ENCODE data around the gene FARSA.

The FARSA gene

GRCh38 chr19:12912571-12912970 is 20.9 kb downstream of the FARSA start:
- no peak for DNase-seq
- Histone ChIP-seq H3K27me3 (ENCODE audit: insufficient read depth, low read depth, severe bottlenecking) (no peaks in the 10 kb centered on the region), H3K36me3 (peaks cover 5% of the 10 kb centered on the region), H3K9me3 (ENCODE audit: severe bottlenecking) (no peaks in the 10 kb centered on the region), H3K4me3 (ENCODE audit: low read depth, low read length) (peak overlapping the region; percentile 40), H3K27ac (peak overlapping the region; percentile 90)
- TF ChIP-seq, protein P1, sequence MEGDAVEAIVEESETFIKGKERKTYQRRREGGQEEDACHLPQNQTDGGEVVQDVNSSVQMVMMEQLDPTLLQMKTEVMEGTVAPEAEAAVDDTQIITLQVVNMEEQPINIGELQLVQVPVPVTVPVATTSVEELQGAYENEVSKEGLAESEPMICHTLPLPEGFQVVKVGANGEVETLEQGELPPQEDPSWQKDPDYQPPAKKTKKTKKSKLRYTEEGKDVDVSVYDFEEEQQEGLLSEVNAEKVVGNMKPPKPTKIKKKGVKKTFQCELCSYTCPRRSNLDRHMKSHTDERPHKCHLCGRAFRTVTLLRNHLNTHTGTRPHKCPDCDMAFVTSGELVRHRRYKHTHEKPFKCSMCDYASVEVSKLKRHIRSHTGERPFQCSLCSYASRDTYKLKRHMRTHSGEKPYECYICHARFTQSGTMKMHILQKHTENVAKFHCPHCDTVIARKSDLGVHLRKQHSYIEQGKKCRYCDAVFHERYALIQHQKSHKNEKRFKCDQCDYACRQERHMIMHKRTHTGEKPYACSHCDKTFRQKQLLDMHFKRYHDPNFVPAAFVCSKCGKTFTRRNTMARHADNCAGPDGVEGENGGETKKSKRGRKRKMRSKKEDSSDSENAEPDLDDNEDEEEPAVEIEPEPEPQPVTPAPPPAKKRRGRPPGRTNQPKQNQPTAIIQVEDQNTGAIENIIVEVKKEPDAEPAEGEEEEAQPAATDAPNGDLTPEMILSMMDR (IDR thresholded peaks at IDR 0.05; ENCODE audit: low read depth, low read length), result no peak

GRCh38 chr19:12907166-12907565 is 26.3 kb downstream of the FARSA start:
- Histone ChIP-seq H3K27me3 (ENCODE audit: insufficient read depth, low read depth, severe bottlenecking) (no peaks in the 10 kb centered on the region), H3K36me3 (0 out of 2 replicates have a peak, but pooled peaks cover 3% of the 10 kb centered on the region), H3K9me3 (ENCODE audit: severe bottlenecking) (no peaks in the 10 kb centered on the region), H3K27ac (no peak overlapping the region), H3K4me3 (ENCODE audit: low read depth, low read length) (no peak overlapping the region)
- TF ChIP-seq, protein P1 (IDR thresholded peaks at IDR 0.05; ENCODE audit: low read depth, low read length), result no peak
- DNase-seq, result no peak

GRCh38 chr19:12899891-12900518 is 33.5 kb downstream of the FARSA start:
- Histone ChIP-seq H3K27ac (no peak overlapping the region), H3K27me3 (ENCODE audit: insufficient read depth, low read depth, severe bottlenecking) (no peaks in the 10 kb centered on the region), H3K4me3 (ENCODE audit: low read depth, low read length) (no peak overlapping the region), H3K9me3 (ENCODE audit: severe bottlenecking) (no peaks in the 10 kb centered on the region), H3K36me3 (peaks cover 9% of the 10 kb centered on the region; the same call in 1 of the 2 replicates)
- TF ChIP-seq, protein P1 (IDR thresholded peaks at IDR 0.05; ENCODE audit: low read depth, low read length), result no peak
- DNase-seq, result no peak

DNA sequence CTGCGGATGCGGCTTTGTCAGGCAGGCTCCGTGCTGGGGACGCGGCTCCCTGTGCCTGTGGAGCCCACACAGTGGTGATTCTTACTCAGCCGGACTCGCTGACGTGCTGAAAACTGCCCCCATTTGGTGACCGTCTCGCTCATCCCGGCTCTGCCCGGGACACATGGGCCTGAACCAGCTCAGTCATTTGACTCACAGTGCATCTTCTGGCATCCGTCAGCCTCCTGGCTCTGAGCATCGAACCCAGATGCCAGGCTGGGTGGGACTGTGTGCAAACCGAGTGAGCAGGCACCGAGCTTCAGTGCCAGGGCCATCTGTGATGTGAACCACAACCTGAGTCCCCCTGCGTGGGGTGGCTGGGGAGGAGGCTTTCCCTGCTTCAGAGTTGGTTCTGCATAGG is 37.1 kb downstream of the FARSA start:
- TF ChIP-seq, protein P1 (IDR thresholded peaks at IDR 0.05; ENCODE audit: low read depth, low read length), result no peak
- DNase-seq, result no peak
- no peaks in the 10 kb centered on the region for H3K27me3 ChIP-seq (ENCODE audit: insufficient read depth, low read depth, severe bottlenecking)
- peaks cover 21% of the 10 kb centered on the region for H3K36me3 ChIP-seq
- no peaks in the 10 kb centered on the region for H3K9me3 ChIP-seq (ENCODE audit: severe bottlenecking)
- no peak overlapping the region for H3K27ac ChIP-seq
- H3K4me3 ChIP-seq (ENCODE audit: low read depth, low read length), result no peak overlapping the region

DNA sequence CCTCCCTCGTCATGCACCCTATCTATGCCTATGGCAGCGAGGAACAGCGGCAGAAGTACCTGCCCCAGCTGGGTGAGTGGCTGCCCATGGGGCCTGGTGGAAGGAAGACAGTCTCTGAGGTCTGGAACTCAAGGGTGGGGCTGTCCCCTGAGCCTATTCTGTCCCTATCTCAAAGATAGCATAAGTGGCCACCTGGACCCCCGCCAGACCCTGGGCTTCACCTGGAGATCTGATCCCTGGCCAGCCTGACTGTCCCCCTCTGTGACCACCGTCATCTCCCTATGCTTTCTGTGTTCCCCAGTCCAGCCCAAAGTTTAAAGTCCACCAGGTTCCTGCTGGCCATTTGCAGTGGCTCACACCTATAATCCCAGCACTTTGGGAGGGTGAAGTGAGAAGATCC is 39.9 kb downstream of the FARSA start:
- TF ChIP-seq, protein P1 (IDR thresholded peaks at IDR 0.05; ENCODE audit: low read depth, low read length), result no peak
- Histone ChIP-seq H3K27me3 (ENCODE audit: insufficient read depth, low read depth, severe bottlenecking) (no peaks in the 10 kb centered on the region), H3K36me3 (peaks cover 14% of the 10 kb centered on the region), H3K27ac (no peak overlapping the region), H3K9me3 (ENCODE audit: severe bottlenecking) (no peaks in the 10 kb centered on the region), H3K4me3 (ENCODE audit: low read depth, low read length) (no peak overlapping the region)
- DNase-seq, result no peak

- peaks cover 14% of the 10 kb centered on the region for H3K36me3 ChIP-seq
- no peaks in the 10 kb centered on the region for H3K9me3 ChIP-seq (ENCODE audit: severe bottlenecking)
- DNase-seq, result no peak
- TF ChIP-seq, protein P1 (IDR thresholded peaks at IDR 0.05; ENCODE audit: low read depth, low read length), result no peak
- no peaks in the 10 kb centered on the region for H3K27me3 ChIP-seq (ENCODE audit: insufficient read depth, low read depth, severe bottlenecking)
- H3K27ac ChIP-seq, result peak overlapping the region; percentile 35
- peak overlapping the region; percentile 57 for H3K4me3 ChIP-seq (ENCODE audit: low read depth, low read length)
Measured at GRCh38 chr19:12891553-12892021, 41.9 kb downstream of the FARSA start.
